MM.1S (cell line): Measurements from ENCODE around the gene ACYP2.

ENCODE experiments used
- DNase-seq: peaks from one replicate; pipeline ENCODE4 v3.0.0-alpha.2; 2015
- H2AFZ ChIP-seq: fragments of 300-600 bp; sonication (generic); 2 replicates; pipeline ENCODE4 v1.6.0; 2016; ENCODE audit warnings: antibody characterized with exemption, low read length
- H3F3A ChIP-seq: fragments of 300-600 bp; sonication (generic); 2 replicates; pipeline ENCODE4 v1.6.1; 2016; ENCODE audit warnings: mild to moderate bottlenecking, antibody characterized with exemption, low read length, moderate library complexity, mixed read lengths; ENCODE audit not compliant: insufficient read depth
- H3K27ac ChIP-seq: fragments of 300-600 bp; sonication (generic); 2 replicates; pipeline ENCODE4 v1.5.1; 2016; ENCODE audit warnings: mild to moderate bottlenecking, low read length
- H3K27me3 ChIP-seq: fragments of 300-600 bp; sonication (generic); replicated peaks from 2 replicates; pipeline ENCODE4 v1.6.0; 2016; ENCODE audit warnings: low read length; ENCODE audit not compliant: insufficient read depth
- H3K36me3 ChIP-seq: fragments of 300-600 bp; sonication (generic); replicated peaks from 2 replicates; pipeline ENCODE4 v1.6.1; 2016; ENCODE audit warnings: mild to moderate bottlenecking, low read length, mixed read lengths; ENCODE audit not compliant: insufficient read depth
- H3K4me1 ChIP-seq: fragments of 300-600 bp; sonication (generic); 2 replicates; pipeline ENCODE4 v1.6.1; 2016; ENCODE audit warnings: low read length, mixed read lengths
- H3K4me2 ChIP-seq: fragments of 300-600 bp; sonication (generic); 2 replicates; pipeline ENCODE4 v1.6.0; 2016; ENCODE audit warnings: low read depth, low read length
- H3K4me3 ChIP-seq: fragments of 300-600 bp; sonication (generic); 2 replicates; pipeline ENCODE4 v1.5.1; 2016; ENCODE audit warnings: low read length, mixed read lengths
- H3K79me2 ChIP-seq: fragments of 300-600 bp; sonication (generic); 2 replicates; pipeline ENCODE4 v1.6.1; 2016; ENCODE audit warnings: mixed run types, low read length, mixed read lengths
- H3K9ac ChIP-seq: fragments of 300-600 bp; sonication (generic); 2 replicates; pipeline ENCODE4 v1.6.1; 2016; ENCODE audit warnings: low read length, mixed read lengths
- H3K9me2 ChIP-seq: fragments of 300-600 bp; sonication (generic); replicated peaks from 2 replicates; pipeline ENCODE4 v1.6.1; 2016; ENCODE audit warnings: mild to moderate bottlenecking, low read length, mixed read lengths; ENCODE audit not compliant: insufficient read depth
- H3K9me3 ChIP-seq: fragments of 300-600 bp; sonication (generic); replicated peaks from 2 replicates; pipeline ENCODE4 v1.6.1; 2016; ENCODE audit warnings: mild to moderate bottlenecking, low read length, mixed read lengths; ENCODE audit not compliant: insufficient read depth
- H4K20me1 ChIP-seq: fragments of 300-600 bp; sonication (generic); 2 replicates; pipeline ENCODE4 v1.6.1; 2016; ENCODE audit warnings: mild to moderate bottlenecking, low read length, moderate library complexity, mixed read lengths; ENCODE audit not compliant: insufficient read depth
- CTCF ChIP-seq: fragments of 300-600 bp; sonication (generic); IDR thresholded peaks from 2 replicates; pipeline ENCODE4 v1.5.1; 2016; ENCODE audit warnings: antibody characterized with exemption, low read length, mixed read lengths
- EZH2 ChIP-seq: fragments of 300-600 bp; sonication (generic); optimal IDR thresholded peaks from 2 replicates; pipeline ENCODE3; 2017; ENCODE audit warnings: low read depth, mild to moderate bottlenecking, antibody characterized with exemption, low read length, mixed read lengths
- EZH2phosphoT487 ChIP-seq: fragments of 300-600 bp; sonication (generic); IDR thresholded peaks from 2 replicates; pipeline ENCODE4 v1.6.1; 2018; ENCODE audit warnings: antibody characterized with exemption, low read length

ACYP2 gene

GRCh38 chr2:54350426-54350825, 235.0 kb downstream of the ACYP2 start:
- no peaks in the 10 kb centered on the region for H3K27me3 ChIP-seq
- H4K20me1 ChIP-seq, result no peaks in the 10 kb centered on the region
- TF ChIP-seq CTCF (no peak), EZH2 (no peak), EZH2phosphoT487 (no peak)
- no peak overlapping the region for H3K4me2 ChIP-seq
- no peak overlapping the region for H3K9ac ChIP-seq
- H3K4me3 ChIP-seq, result no peak overlapping the region
- H3F3A ChIP-seq, result no peaks in the 10 kb centered on the region
- no peak overlapping the region for H2AFZ ChIP-seq
- no peak for DNase-seq
- H3K79me2 ChIP-seq, result no peaks in the 10 kb centered on the region
- no peaks in the 10 kb centered on the region for H3K9me2 ChIP-seq
- H3K9me3 ChIP-seq, result no peaks in the 10 kb centered on the region
- H3K27ac ChIP-seq, result no peak overlapping the region
- H3K36me3 ChIP-seq, result no peaks in the 10 kb centered on the region
- H3K4me1 ChIP-seq, result no peaks in the 10 kb centered on the region

GRCh38 chr2:54353216-54353615, 237.8 kb downstream of the ACYP2 start:
- DNase-seq, result no peak
- Histone ChIP-seq H3K9me2 (no peaks in the 10 kb centered on the region), H4K20me1 (no peaks in the 10 kb centered on the region), H2AFZ (no peak overlapping the region), H3F3A (no peaks in the 10 kb centered on the region), H3K36me3 (no peaks in the 10 kb centered on the region), H3K4me3 (no peak overlapping the region), H3K9ac (no peak overlapping the region), H3K9me3 (no peaks in the 10 kb centered on the region), H3K79me2 (no peaks in the 10 kb centered on the region), H3K4me1 (no peaks in the 10 kb centered on the region), H3K27me3 (no peaks in the 10 kb centered on the region), H3K27ac (no peak overlapping the region), H3K4me2 (no peak overlapping the region)
- TF ChIP-seq EZH2 (no peak), CTCF (no peak), EZH2phosphoT487 (no peak)
